ENCODE data around the gene PSMC1.

The PSMC1 gene

GRCh38 chr14:90294872-90295271 lies 38.5 kb downstream of the PSMC1 start:
- Histone ChIP-seq H3K4me3 (ENCODE audit: low read length) (no peak overlapping the region), H3K27me3 (ENCODE audit: control insufficient read depth, insufficient read depth, low read length) (no peaks in the 10 kb centered on the region), H3K27ac (ENCODE audit: low read length) (no peak overlapping the region), H3K36me3 (ENCODE audit: control insufficient read depth, low read depth, low read length) (peaks cover 21% of the 10 kb centered on the region), H3K9ac (ENCODE audit: low read length) (no peak overlapping the region), H3K9me3 (ENCODE audit: control insufficient read depth, low read depth, low read length) (no peaks in the 10 kb centered on the region), H3K4me1 (ENCODE audit: control insufficient read depth, low read depth, low read length) (peaks cover 13% of the 10 kb centered on the region)

- H3K27me3 ChIP-seq (ENCODE audit: control insufficient read depth, insufficient read depth, low read length): no peaks in the 10 kb centered on the region
- no peak overlapping the region for H3K4me3 ChIP-seq (ENCODE audit: low read length)
- peaks cover 3% of the 10 kb centered on the region for H3K4me1 ChIP-seq (ENCODE audit: control insufficient read depth, low read depth, low read length)
- H3K9ac ChIP-seq (ENCODE audit: low read length): no peak overlapping the region
- no peak overlapping the region for H3K27ac ChIP-seq (ENCODE audit: low read length)
- H3K9me3 ChIP-seq (ENCODE audit: control insufficient read depth, low read depth, low read length): no peaks in the 10 kb centered on the region
- H3K36me3 ChIP-seq (ENCODE audit: control insufficient read depth, low read depth, low read length): peaks cover 20% of the 10 kb centered on the region
Measured at GRCh38 chr14:90295870-90296516, 39.6 kb downstream of the PSMC1 start.

GRCh38 chr14:90296641-90297040 lies 40.3 kb downstream of the PSMC1 start:
- H3K9ac ChIP-seq (ENCODE audit: low read length): no peak overlapping the region
- no peaks in the 10 kb centered on the region for H3K27me3 ChIP-seq (ENCODE audit: control insufficient read depth, insufficient read depth, low read length)
- no peaks in the 10 kb centered on the region for H3K9me3 ChIP-seq (ENCODE audit: control insufficient read depth, low read depth, low read length)
- peaks cover under 1% of the 10 kb centered on the region for H3K4me1 ChIP-seq (ENCODE audit: control insufficient read depth, low read depth, low read length)
- H3K4me3 ChIP-seq (ENCODE audit: low read length): no peak overlapping the region
- no peak overlapping the region for H3K27ac ChIP-seq (ENCODE audit: low read length)
- peaks cover 20% of the 10 kb centered on the region for H3K36me3 ChIP-seq (ENCODE audit: control insufficient read depth, low read depth, low read length)

GRCh38 chr14:90297876-90298629 lies 41.7 kb downstream of the PSMC1 start:
- Histone ChIP-seq H3K27ac (ENCODE audit: low read length) (no peak overlapping the region), H3K4me3 (ENCODE audit: low read length) (no peak overlapping the region), H3K9me3 (ENCODE audit: control insufficient read depth, low read depth, low read length) (no peaks in the 10 kb centered on the region), H3K4me1 (ENCODE audit: control insufficient read depth, low read depth, low read length) (peaks cover 14% of the 10 kb centered on the region), H3K27me3 (ENCODE audit: control insufficient read depth, insufficient read depth, low read length) (no peaks in the 10 kb centered on the region), H3K9ac (ENCODE audit: low read length) (no peak overlapping the region), H3K36me3 (ENCODE audit: control insufficient read depth, low read depth, low read length) (peaks cover 11% of the 10 kb centered on the region)

- Histone ChIP-seq H3K9ac (ENCODE audit: low read length) (no peak overlapping the region), H3K9me3 (ENCODE audit: control insufficient read depth, low read depth, low read length) (no peaks in the 10 kb centered on the region), H3K4me1 (ENCODE audit: control insufficient read depth, low read depth, low read length) (peaks cover 25% of the 10 kb centered on the region), H3K27me3 (ENCODE audit: control insufficient read depth, insufficient read depth, low read length) (no peaks in the 10 kb centered on the region), H3K27ac (ENCODE audit: low read length) (no peak overlapping the region), H3K4me3 (ENCODE audit: low read length) (no peak overlapping the region), H3K36me3 (ENCODE audit: control insufficient read depth, low read depth, low read length) (peaks cover 12% of the 10 kb centered on the region)
Measured at GRCh38 chr14:90299408-90299807, 43.1 kb downstream of the PSMC1 start.

- Histone ChIP-seq H3K9ac (ENCODE audit: low read length) (no peak overlapping the region), H3K4me1 (ENCODE audit: control insufficient read depth, low read depth, low read length) (peaks cover 25% of the 10 kb centered on the region), H3K27ac (ENCODE audit: low read length) (no peak overlapping the region), H3K9me3 (ENCODE audit: control insufficient read depth, low read depth, low read length) (no peaks in the 10 kb centered on the region), H3K27me3 (ENCODE audit: control insufficient read depth, insufficient read depth, low read length) (no peaks in the 10 kb centered on the region), H3K36me3 (ENCODE audit: control insufficient read depth, low read depth, low read length) (peaks cover 8% of the 10 kb centered on the region), H3K4me3 (ENCODE audit: low read length) (no peak overlapping the region)
Measured at GRCh38 chr14:90300611-90301047, 44.3 kb downstream of the PSMC1 start.

- Histone ChIP-seq H3K27ac (ENCODE audit: low read length) (no peak overlapping the region), H3K9me3 (ENCODE audit: control insufficient read depth, low read depth, low read length) (no peaks in the 10 kb centered on the region), H3K27me3 (ENCODE audit: control insufficient read depth, insufficient read depth, low read length) (no peaks in the 10 kb centered on the region), H3K4me1 (ENCODE audit: control insufficient read depth, low read depth, low read length) (peaks cover 25% of the 10 kb centered on the region), H3K36me3 (ENCODE audit: control insufficient read depth, low read depth, low read length) (peaks cover 8% of the 10 kb centered on the region), H3K9ac (ENCODE audit: low read length) (no peak overlapping the region), H3K4me3 (ENCODE audit: low read length) (no peak overlapping the region)
Measured at GRCh38 chr14:90301122-90301521, 44.8 kb downstream of the PSMC1 start.

- Histone ChIP-seq H3K27ac (ENCODE audit: low read length) (no peak overlapping the region), H3K9ac (ENCODE audit: low read length) (no peak overlapping the region), H3K36me3 (ENCODE audit: control insufficient read depth, low read depth, low read length) (peaks cover 8% of the 10 kb centered on the region)
Measured at GRCh38 chr14:90301668-90302090, 45.3 kb downstream of the PSMC1 start.

GRCh38 chr14:90302529-90303303 lies 46.4 kb downstream of the PSMC1 start:
- H3K9ac ChIP-seq (ENCODE audit: low read length): no peak overlapping the region
- no peak overlapping the region for H3K27ac ChIP-seq (ENCODE audit: low read length)
- peaks cover 25% of the 10 kb centered on the region for H3K4me1 ChIP-seq (ENCODE audit: control insufficient read depth, low read depth, low read length)
- no peaks in the 10 kb centered on the region for H3K9me3 ChIP-seq (ENCODE audit: control insufficient read depth, low read depth, low read length)
- no peaks in the 10 kb centered on the region for H3K27me3 ChIP-seq (ENCODE audit: control insufficient read depth, insufficient read depth, low read length)
- peak overlapping the region; percentile 17 for H3K4me3 ChIP-seq (ENCODE audit: low read length)
- H3K36me3 ChIP-seq (ENCODE audit: control insufficient read depth, low read depth, low read length): peaks cover 8% of the 10 kb centered on the region

More at GRCh38 chr14:90301668-90302090, 45.3 kb downstream of the PSMC1 start:
- H3K9me3 ChIP-seq (ENCODE audit: control insufficient read depth, low read depth, low read length): no peaks in the 10 kb centered on the region
- H3K27me3 ChIP-seq (ENCODE audit: control insufficient read depth, insufficient read depth, low read length): no peaks in the 10 kb centered on the region
- no peak overlapping the region for H3K4me3 ChIP-seq (ENCODE audit: low read length)
- peaks cover 25% of the 10 kb centered on the region for H3K4me1 ChIP-seq (ENCODE audit: control insufficient read depth, low read depth, low read length)

- H3K27me3 ChIP-seq (ENCODE audit: control insufficient read depth, insufficient read depth, low read length): no peaks in the 10 kb centered on the region
- H3K36me3 ChIP-seq (ENCODE audit: control insufficient read depth, low read depth, low read length): peaks cover 15% of the 10 kb centered on the region
- no peaks in the 10 kb centered on the region for H3K9me3 ChIP-seq (ENCODE audit: control insufficient read depth, low read depth, low read length)
- H3K4me3 ChIP-seq (ENCODE audit: low read length): peak overlapping the region; percentile 17
- H3K9ac ChIP-seq (ENCODE audit: low read length): no peak overlapping the region
- H3K27ac ChIP-seq (ENCODE audit: low read length): no peak overlapping the region
- peaks cover 25% of the 10 kb centered on the region for H3K4me1 ChIP-seq (ENCODE audit: control insufficient read depth, low read depth, low read length)
Measured at GRCh38 chr14:90303473-90303872, 47.1 kb downstream of the PSMC1 start.

- H3K9me3 ChIP-seq (ENCODE audit: control insufficient read depth, low read depth, low read length): no peaks in the 10 kb centered on the region
- H3K4me3 ChIP-seq (ENCODE audit: low read length): no peak overlapping the region
- no peak overlapping the region for H3K27ac ChIP-seq (ENCODE audit: low read length)
- H3K9ac ChIP-seq (ENCODE audit: low read length): no peak overlapping the region
- peaks cover 16% of the 10 kb centered on the region for H3K36me3 ChIP-seq (ENCODE audit: control insufficient read depth, low read depth, low read length)
- peaks cover 25% of the 10 kb centered on the region for H3K4me1 ChIP-seq (ENCODE audit: control insufficient read depth, low read depth, low read length)
- no peaks in the 10 kb centered on the region for H3K27me3 ChIP-seq (ENCODE audit: control insufficient read depth, insufficient read depth, low read length)
Measured at GRCh38 chr14:90304502-90304901, 48.1 kb downstream of the PSMC1 start.

Data from iPS-18a (cell line).